GM12891 (cell line): Measurements from ENCODE around the gene SLC44A2.

Experiments used
- DNase-seq: peaks from one replicate; pipeline ENCODE4 v3.0.0; 2011; ENCODE audit warnings: low spot score; ENCODE audit not compliant: insufficient read length
- FAIRE-seq: peaks from 2 replicates; lab custom pipeline; 2011; peaks lifted over from hg19 to GRCh38; lab: Jason Lieb, UNC
- PAX5 ChIP-seq: IDR thresholded peaks from 2 replicates; pipeline ENCODE4 v1.6.1; 2011; ENCODE audit warnings: low read length, moderate library complexity, mild to moderate bottlenecking; ENCODE audit not compliant: insufficient read depth, severe bottlenecking
- POLR2A ChIP-seq: IDR thresholded peaks from 2 replicates; pipeline ENCODE4 v1.6.1; 2011; ENCODE audit warnings: low read depth, low read length, control low read depth
- POLR2AphosphoS5 ChIP-seq: IDR thresholded peaks from 2 replicates; pipeline ENCODE4 v1.6.1; 2011; ENCODE audit warnings: low read depth, low read length, control low read depth
- POU2F2 ChIP-seq: IDR thresholded peaks from 2 replicates; pipeline ENCODE4 v1.6.1; 2011; ENCODE audit warnings: low read depth, mild to moderate bottlenecking, control low read depth, low read length, moderate library complexity
- SPI1 ChIP-seq: IDR thresholded peaks from 2 replicates; pipeline ENCODE4 v1.6.1; 2011; ENCODE audit warnings: low read depth, low read length, control low read depth
- TAF1 ChIP-seq: IDR thresholded peaks from 2 replicates; pipeline ENCODE4 v1.6.1; 2011; ENCODE audit warnings: low read depth, low read length, control low read depth

Gene SLC44A2

GRCh38 chr19:10593820-10594637 is 31.3 kb upstream of the SLC44A2 start:
- FAIRE-seq (peak; percentile 87), DNase-seq (no peak)
- no peak for TF ChIP-seq POLR2AphosphoS5
- TF ChIP-seq POU2F2, result peak; percentile 30; the same call in 1 of the 2 replicates
- TF ChIP-seq POLR2A, result no peak
- TF ChIP-seq PAX5, result no peak
- TF ChIP-seq TAF1, result no peak
- peak; percentile 96 for TF ChIP-seq SPI1

DNA sequence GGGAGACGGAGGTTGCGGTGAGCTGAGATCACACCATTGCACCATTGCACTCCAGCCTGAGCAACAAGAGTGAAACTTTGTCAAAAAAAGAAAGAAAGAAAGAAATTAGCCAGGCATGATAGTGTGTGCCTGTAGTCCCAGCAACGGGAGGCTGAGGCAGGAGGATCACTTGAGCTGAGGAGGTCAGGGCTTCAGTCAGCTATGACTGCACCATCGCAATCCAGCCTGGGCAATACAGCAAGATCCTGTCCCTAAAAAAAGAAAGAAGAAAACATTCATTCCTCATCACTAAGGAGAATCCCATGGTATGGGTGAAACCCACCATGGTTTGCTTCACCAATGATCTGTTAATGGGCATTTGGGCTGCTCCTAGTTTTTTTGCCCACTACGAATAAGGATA is 25.2 kb upstream of the SLC44A2 start:
- FAIRE-seq, result no peak
- no peak for DNase-seq
- TF ChIP-seq PAX5 (no peak), TAF1 (no peak)

DNA sequence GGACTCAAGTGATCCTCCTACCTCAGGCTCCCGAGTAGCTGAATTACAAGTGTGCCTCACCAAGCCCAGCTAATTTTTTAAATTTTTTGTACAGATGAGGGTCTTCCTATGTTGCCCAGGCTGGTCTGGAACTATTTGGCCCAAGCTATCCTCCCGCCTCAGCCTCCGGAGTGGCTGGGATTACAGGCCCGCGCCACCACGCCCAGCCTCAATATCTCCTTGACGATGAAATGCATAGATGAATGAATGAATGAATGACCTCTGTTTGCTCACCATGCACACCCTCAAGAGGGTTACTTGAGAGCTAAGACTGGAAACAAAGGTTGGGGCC is 23.4 kb upstream of the SLC44A2 start:
- FAIRE-seq, result no peak
- no peak for DNase-seq
- TF ChIP-seq POU2F2, result no peak

DNA sequence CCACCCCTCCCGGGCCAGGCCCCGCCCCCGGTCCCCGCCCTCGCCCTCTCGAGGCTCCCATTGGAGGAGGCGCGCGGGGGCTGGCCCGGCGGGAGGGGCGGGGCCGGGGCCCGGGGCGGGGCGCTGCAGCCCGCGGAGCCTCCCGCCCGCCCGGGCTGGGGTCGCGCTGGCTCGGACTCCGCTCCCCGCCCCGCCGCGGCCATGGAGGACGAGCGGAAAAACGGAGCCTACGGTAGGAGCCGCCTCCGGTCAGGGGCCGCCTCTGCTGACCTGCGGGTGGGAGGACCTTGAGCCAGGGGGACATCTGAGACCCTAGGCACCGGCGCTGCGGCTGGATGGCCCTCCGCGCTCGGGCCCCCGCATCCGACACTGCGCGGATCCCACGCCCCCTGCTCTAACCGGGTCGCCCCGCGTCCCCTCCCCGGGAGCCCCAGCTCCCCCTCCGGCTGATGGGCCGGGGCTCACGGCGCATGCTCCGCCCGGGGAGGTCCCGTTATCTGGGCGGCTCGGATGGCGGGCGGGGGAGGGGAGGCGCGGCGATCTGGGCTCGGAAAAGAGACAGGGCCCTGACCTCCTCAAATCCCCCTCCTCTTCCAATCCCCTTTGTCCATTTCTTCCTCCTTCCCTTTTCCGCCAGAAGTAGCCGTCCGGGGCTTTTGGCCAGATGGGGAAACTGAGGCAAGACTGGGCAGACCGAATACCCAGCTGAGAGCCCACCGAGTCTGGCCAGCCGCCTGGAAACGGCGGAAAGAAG is 22.8 kb upstream of the SLC44A2 start:
- TF ChIP-seq PAX5, result no peak
- no peak for TF ChIP-seq POU2F2
- TF ChIP-seq POLR2A, result no peak
- peak; percentile 6; the same call in 1 of the 2 replicates for TF ChIP-seq TAF1
- FAIRE-seq, result peak; percentile 45
- DNase-seq, result peak; percentile 92

GRCh38 chr19:10603084-10603872 is 22.1 kb upstream of the SLC44A2 start:
- FAIRE-seq (peak; percentile 48), DNase-seq (peak; percentile 35)
- TF ChIP-seq POU2F2 (peak; percentile 59; the same call in 1 of the 2 replicates), TAF1 (peak; percentile 6; the same call in 1 of the 2 replicates), POLR2A (peak; percentile 28; the same call in 1 of the 2 replicates), SPI1 (no peak), POLR2AphosphoS5 (no peak), PAX5 (no peak)

DNA sequence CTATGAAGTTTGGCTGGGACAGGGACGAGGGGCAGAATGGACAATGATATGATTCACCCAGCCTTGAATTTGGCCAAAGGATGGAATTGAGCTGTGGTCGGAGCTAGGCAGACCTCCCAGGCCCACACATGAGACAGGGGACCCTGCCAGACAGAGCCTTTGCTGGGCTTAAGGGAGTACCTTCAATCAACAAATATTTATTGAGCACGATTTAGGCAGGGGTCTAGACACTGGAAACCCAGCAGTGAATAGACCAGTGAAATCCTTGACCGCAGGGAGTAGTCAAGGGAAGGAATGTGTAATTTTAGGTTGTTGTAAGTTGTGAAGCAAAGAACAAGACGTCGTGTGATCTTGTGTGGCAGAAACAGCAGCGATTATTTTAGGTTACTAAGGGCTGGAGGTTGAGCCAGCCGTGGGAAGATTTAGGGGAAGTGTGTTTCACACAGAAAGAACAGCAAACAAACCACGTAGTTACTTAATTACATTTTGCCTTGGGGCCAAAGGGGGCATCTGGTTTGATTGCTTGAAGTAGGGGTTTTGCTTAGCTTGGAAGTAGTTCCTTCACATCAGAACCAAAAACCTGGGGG is 21.4 kb upstream of the SLC44A2 start:
- TF ChIP-seq POLR2A (no peak), POLR2AphosphoS5 (no peak), SPI1 (peak; percentile 82)
- DNase-seq (peak; percentile 30), FAIRE-seq (peak; percentile 78)

DNA sequence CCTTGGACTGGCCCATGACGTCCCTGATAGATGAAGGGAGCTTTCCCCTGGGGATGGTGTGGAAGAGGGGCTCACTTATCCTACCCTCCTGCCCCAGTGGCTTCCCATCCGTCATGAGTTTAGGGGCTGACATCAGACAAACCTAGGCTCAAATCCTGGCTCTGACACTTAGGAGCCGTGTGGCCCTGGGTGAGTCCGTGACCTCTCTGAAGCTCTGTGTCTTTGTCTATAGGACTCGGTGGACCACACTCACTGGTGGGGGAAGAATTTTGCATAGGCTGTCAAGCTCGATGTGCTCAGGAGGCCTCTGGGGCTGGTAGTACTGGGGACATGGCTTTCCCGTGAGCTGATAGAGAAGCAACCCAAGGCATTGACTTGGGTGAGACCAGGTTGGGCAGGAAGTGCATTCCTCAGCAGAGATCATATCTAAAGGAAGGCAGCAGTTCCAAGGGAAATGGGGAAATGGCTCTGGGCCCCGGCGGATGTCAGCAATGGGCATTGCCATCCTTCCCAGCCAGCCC is 20.8 kb upstream of the SLC44A2 start:
- TF ChIP-seq POLR2A, result no peak
- no peak; the same call in 1 of the 2 replicates for TF ChIP-seq POLR2AphosphoS5
- TF ChIP-seq TAF1, result no peak
- TF ChIP-seq SPI1, result no peak
- no peak for TF ChIP-seq PAX5
- TF ChIP-seq POU2F2, result no peak
- peak; percentile 49 for DNase-seq
- no peak for FAIRE-seq

DNA sequence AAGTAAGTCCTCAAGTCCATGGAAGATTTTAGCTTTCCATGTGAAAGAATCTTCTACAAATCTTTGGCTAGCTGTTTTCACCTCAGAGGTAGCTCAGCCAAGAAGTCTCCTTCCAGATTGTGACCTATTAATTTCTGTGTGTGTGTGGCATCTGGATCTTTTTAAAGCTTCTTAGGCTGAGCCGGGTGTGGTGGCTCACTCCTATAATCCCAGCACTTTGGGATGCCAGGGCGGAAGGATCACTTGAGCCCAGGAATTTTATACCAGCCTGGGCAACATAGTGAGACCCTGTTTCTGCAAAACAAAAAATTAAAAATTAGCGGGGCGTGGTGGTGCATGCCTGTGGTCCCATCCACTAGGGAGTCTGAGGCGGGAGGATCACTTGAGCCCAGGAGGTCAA is 13.4 kb upstream of the SLC44A2 start:
- no peak for TF ChIP-seq PAX5
- no peak for TF ChIP-seq TAF1
- TF ChIP-seq POLR2AphosphoS5, result no peak
- no peak for TF ChIP-seq POLR2A
- no peak for TF ChIP-seq SPI1
- no peak for TF ChIP-seq POU2F2
- FAIRE-seq, result no peak
- DNase-seq, result no peak

DNA sequence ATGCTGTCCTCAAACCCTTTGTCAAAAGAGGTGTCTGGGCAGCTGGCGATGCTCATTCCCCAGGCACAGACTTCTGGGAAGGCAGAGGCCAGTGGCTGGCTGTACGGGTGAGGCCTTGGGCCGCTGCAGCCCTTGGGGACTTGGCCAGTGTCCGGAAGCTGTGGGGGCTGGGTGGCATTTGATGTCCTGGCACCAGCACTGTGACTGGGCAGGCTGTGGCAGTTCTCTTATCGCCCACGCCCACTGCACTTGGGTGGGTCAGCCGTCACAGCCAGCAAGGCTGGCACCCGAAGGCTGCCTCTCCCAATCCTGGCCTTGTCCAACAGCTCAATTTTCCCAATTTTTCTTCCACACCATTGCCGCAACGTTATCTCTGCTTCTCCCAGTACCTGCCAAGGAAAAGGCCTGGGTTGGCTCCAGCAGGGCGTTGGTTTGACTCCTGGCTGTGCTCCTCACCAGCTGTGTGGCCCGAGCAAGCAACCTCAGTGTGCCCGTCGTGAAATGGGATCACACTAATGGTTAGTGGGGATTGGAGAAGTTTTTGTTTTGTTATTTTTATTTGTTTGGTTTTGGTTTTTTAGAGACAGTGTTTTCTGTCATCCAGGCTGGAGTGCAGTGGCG is 12.7 kb upstream of the SLC44A2 start:
- no peak for FAIRE-seq
- DNase-seq, result no peak
- no peak for TF ChIP-seq TAF1
- no peak for TF ChIP-seq PAX5
- no peak for TF ChIP-seq POU2F2
- TF ChIP-seq POLR2A, result no peak
- no peak for TF ChIP-seq SPI1
- no peak for TF ChIP-seq POLR2AphosphoS5
